ENCODE results near the gene RNPS1. TPM values are rescaled to one million over a fixed set of nuclear protein-coding genes. Genes with fewer than 3 reads are reported as not detected.

RNPS1 gene
- total and polyA plus RNA-seq, 9 of the 15 experiments (the other 6 are each of a cell fraction or from before 2014, with no cell fraction given) = 44.9 to 338 (median 202) TPM

DNA sequence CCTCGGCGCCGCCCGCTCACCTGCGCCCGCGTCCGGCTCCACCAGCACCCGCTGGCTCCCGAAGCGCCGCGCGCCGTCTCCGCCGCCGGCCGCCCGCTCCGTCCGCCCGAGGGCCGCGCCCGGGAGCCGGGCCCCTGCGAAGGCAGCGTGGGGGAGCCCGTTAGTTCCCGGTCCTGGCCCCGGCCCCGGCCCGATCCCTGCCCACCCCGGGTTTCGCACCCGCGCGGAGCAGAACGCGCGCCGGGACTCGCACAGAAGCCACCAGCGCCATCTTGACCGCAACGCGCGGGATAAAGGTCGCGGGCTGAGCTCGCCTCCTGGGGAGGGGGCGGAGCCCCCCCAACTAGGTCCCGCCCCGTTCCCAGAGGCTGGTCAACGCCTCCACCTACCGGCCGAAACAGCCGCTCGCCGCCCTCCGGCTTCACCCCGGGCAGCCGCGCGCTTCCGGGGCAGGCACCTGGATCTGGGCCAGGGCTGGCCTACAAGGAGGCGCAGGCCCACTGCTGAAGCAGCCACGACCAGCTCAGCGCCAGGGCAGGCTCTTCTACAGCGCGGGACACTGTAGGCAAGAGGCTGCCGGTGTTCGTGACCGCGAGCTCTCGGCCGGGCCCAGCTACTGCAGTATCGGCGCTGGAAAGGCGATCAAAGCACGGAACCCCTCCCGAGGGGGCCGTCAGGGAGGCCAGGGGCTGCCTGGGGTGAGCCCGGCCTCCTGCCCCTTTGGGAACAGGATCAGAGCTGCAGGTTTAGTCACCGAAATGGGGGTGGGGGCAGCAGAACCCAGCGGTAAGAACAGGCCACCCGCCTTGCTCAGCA, 16.4 kb downstream of the RNPS1 start, which contains the start of gene ECI1 (continued):
- TF ChIP-seq ZFPM2 (CRISPR knock-in tag; IDR thresholded peaks at IDR 0.05) (no peak), ZNF24 (IDR thresholded peaks at IDR 0.05) (0 out of 2 replicates have a peak, but pooled peaks have one; percentile 28), TFAM (CRISPR knock-in tag; conservative IDR thresholded peaks at IDR 0.05) (no peak), NRF1 (conservative IDR thresholded peaks at IDR 0.05 in 1 of 2, IDR thresholded peaks at IDR 0.05 in 1 of 2) (peak; percentile 83 to 86), ZNF586 (CRISPR knock-in tag; conservative IDR thresholded peaks at IDR 0.05) (no peak), SNIP1 (IDR thresholded peaks at IDR 0.05; ENCODE audit: low read depth) (no peak), XRCC3 (IDR thresholded peaks at IDR 0.05) (no peak), TARDBP (IDR thresholded peaks at IDR 0.05) (peak; percentile 87), ZNF134 (CRISPR knock-in tag; conservative IDR thresholded peaks at IDR 0.05) (no peak), EWSR1 (IDR thresholded peaks at IDR 0.05; ENCODE audit: borderline replicate concordance, low read depth, partially characterized antibody) (no peak), ESRRB (CRISPR knock-in tag; IDR thresholded peaks at IDR 0.05; ENCODE audit: borderline replicate concordance) (no peak), SP1 (CRISPR knock-in tag; IDR thresholded peaks at IDR 0.05) (peak; percentile 96)
- TF ChIP-seq, protein P1, sequence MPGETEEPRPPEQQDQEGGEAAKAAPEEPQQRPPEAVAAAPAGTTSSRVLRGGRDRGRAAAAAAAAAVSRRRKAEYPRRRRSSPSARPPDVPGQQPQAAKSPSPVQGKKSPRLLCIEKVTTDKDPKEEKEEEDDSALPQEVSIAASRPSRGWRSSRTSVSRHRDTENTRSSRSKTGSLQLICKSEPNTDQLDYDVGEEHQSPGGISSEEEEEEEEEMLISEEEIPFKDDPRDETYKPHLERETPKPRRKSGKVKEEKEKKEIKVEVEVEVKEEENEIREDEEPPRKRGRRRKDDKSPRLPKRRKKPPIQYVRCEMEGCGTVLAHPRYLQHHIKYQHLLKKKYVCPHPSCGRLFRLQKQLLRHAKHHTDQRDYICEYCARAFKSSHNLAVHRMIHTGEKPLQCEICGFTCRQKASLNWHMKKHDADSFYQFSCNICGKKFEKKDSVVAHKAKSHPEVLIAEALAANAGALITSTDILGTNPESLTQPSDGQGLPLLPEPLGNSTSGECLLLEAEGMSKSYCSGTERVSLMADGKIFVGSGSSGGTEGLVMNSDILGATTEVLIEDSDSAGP (CRISPR knock-in tag; IDR thresholded peaks at IDR 0.05) = 0 out of 2 replicates have a peak, but pooled peaks have one; percentile 34
- TF ChIP-seq, protein P2, sequence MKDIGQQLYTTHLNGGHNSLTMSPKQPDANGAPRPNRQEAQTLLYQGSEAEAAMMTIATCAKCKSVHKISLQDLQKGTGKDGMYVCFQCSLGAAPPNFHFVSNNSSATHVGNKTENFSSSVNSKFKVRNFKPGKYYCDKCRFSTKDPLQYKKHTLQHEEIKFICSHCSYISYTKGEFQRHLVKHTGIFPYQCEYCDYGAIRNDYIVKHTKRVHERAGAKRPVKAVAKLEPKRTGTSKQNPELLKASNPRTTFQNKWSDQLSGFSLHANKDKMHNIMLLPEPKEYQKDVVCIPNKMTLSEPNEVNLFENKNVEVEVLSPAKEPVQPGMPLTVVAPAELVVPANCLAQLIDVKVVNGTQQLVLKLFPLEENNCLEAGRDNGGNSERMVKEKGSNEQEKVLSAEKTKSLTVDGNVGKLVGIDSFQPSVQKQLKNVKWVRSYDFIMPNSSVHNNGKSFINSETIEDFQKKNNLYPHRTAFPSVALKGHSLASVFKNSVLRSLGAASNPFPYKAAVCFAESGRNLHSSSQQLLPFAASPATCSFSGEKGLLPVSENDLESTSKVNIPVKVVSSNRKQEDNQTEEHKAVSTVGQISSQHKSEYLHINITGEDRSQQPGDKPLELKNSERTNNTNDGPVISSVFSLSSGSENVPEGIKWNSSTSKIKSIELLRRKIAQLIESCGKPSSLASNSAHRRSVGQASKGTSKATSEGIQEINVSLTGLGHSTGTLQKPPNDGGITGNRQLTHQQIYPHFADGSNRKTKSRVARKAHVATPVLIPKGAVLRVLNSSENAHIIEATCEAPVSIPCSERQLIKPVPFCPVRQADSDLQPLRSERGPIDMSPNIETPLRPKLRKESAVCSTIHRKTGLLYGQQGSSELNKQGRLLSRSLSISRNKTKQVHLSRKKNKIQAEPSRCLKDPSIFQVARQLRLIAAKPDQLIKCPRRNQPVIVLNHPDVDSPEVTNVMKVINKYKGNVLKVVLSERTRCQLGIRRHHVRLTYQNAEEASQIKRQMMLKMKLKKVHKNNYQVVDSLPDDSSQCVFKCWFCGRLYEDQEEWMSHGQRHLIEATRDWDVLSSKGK (CRISPR knock-in tag; IDR thresholded peaks at IDR 0.05) = no peak
- TF ChIP-seq, protein P3, sequence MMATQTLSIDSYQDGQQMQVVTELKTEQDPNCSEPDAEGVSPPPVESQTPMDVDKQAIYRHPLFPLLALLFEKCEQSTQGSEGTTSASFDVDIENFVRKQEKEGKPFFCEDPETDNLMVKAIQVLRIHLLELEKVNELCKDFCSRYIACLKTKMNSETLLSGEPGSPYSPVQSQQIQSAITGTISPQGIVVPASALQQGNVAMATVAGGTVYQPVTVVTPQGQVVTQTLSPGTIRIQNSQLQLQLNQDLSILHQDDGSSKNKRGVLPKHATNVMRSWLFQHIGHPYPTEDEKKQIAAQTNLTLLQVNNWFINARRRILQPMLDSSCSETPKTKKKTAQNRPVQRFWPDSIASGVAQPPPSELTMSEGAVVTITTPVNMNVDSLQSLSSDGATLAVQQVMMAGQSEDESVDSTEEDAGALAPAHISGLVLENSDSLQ (IDR thresholded peaks at IDR 0.05) = no peak
- TF ChIP-seq, protein P4, sequence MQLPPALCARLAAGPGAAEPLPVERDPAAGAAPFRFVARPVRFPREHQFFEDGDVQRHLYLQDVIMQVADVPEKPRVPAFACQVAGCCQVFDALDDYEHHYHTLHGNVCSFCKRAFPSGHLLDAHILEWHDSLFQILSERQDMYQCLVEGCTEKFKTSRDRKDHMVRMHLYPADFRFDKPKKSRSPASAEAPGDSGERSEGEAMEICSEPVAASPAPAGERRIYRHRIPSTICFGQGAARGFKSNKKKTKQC (CRISPR knock-in tag; IDR thresholded peaks at IDR 0.05) = no peak; the same call in 1 of the 2 replicates
- TF ChIP-seq, protein P5, sequence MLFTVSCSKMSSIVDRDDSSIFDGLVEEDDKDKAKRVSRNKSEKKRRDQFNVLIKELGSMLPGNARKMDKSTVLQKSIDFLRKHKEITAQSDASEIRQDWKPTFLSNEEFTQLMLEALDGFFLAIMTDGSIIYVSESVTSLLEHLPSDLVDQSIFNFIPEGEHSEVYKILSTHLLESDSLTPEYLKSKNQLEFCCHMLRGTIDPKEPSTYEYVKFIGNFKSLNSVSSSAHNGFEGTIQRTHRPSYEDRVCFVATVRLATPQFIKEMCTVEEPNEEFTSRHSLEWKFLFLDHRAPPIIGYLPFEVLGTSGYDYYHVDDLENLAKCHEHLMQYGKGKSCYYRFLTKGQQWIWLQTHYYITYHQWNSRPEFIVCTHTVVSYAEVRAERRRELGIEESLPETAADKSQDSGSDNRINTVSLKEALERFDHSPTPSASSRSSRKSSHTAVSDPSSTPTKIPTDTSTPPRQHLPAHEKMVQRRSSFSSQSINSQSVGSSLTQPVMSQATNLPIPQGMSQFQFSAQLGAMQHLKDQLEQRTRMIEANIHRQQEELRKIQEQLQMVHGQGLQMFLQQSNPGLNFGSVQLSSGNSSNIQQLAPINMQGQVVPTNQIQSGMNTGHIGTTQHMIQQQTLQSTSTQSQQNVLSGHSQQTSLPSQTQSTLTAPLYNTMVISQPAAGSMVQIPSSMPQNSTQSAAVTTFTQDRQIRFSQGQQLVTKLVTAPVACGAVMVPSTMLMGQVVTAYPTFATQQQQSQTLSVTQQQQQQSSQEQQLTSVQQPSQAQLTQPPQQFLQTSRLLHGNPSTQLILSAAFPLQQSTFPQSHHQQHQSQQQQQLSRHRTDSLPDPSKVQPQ (CRISPR knock-in tag; IDR thresholded peaks at IDR 0.05; ENCODE audit: borderline replicate concordance) = no peak
- TF ChIP-seq, protein P6, sequence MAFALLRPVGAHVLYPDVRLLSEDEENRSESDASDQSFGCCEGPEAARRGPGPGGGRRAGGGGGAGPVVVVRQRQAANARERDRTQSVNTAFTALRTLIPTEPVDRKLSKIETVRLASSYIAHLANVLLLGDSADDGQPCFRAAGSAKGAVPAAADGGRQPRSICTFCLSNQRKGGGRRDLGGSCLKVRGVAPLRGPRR (CRISPR knock-in tag; IDR thresholded peaks at IDR 0.05) = no peak

All from K562 (cell line).